PC-9 (cell line): ENCODE results near the gene PRSS57. TPM values are rescaled to one million over a fixed set of nuclear protein-coding genes. Genes with fewer than 3 reads are reported as not detected.

Source experiments
- BruUV-seq: library from RNA; stranded (reverse); fragments of 400-500 nt; replicated peaks from 2 replicates; lab custom pipeline; 2021; lab: Mats Ljungman, UMichigan
- CTCF ChIA-PET: fragments of 300-600 bp; sonication (Branson Sonifier 250); formaldehyde crosslinking; loops from one replicate; lab custom pipeline; 2022; ENCODE audit warnings: antibody characterized with exemption; lab: Charles Lee
- POLR2A ChIA-PET: fragments of 300-600 bp; sonication (Branson Sonifier 250); formaldehyde crosslinking; loops from one replicate; lab custom pipeline; 2022; ENCODE audit warnings: antibody characterized with exemption; ENCODE audit not compliant: unreplicated experiment; lab: Charles Lee
- DNase-seq, 2 experiments: peaks; one replicate each; pipeline versions ENCODE4 v3.0.0 to v3.0.0-alpha.2; 2015 to 2022; ENCODE audit warnings: mixed read lengths in 1 of 2
- H2AFZ ChIP-seq: fragments of 200-600 bp; sonication (generic); 2 replicates; pipeline ENCODE4 v1.8.1; 2017; ENCODE audit warnings: antibody characterized with exemption
- H3F3A ChIP-seq: fragments of 200-600 bp; sonication (generic); 2 replicates; pipeline ENCODE4 v1.8.1; 2017; ENCODE audit warnings: antibody characterized with exemption, mild to moderate bottlenecking, low read depth; ENCODE audit not compliant: insufficient read depth
- H3K27ac ChIP-seq: fragments of 200-600 bp; sonication (generic); 2 replicates; pipeline ENCODE4 v1.6.1; 2016; ENCODE audit warnings: mixed run types
- H3K27me3 ChIP-seq: fragments of 200-600 bp; sonication (generic); 2 replicates; pipeline ENCODE4 v1.6.1; 2016; ENCODE audit warnings: low read depth, mixed run types; ENCODE audit not compliant: insufficient read depth
- H3K36me3 ChIP-seq: fragments of 200-600 bp; sonication (generic); 2 replicates; pipeline ENCODE4 v1.6.1; 2016; ENCODE audit warnings: low read depth, mixed run types
- H3K4me1 ChIP-seq: fragments of 200-600 bp; sonication (generic); replicated peaks from 2 replicates; pipeline ENCODE4 v1.6.1; 2016; ENCODE audit warnings: mixed run types; ENCODE audit not compliant: insufficient read depth
- H3K4me2 ChIP-seq: fragments of 200-600 bp; sonication (generic); 2 replicates; pipeline ENCODE4 v1.6.1; 2017; ENCODE audit warnings: mixed run types
- H3K4me3 ChIP-seq: fragments of 200-600 bp; sonication (generic); 2 replicates; pipeline ENCODE4 v1.6.1; 2016; ENCODE audit warnings: mixed run types
- H3K79me2 ChIP-seq: fragments of 200-600 bp; sonication (generic); 2 replicates; pipeline ENCODE4 v1.6.1; 2017; ENCODE audit warnings: low read depth, mixed run types
- H3K9me2 ChIP-seq: fragments of 200-600 bp; sonication (generic); 2 replicates; pipeline ENCODE4 v1.8.1; 2017; ENCODE audit warnings: mild to moderate bottlenecking; ENCODE audit not compliant: insufficient read depth
- H3K9me3 ChIP-seq: fragments of 200-600 bp; sonication (generic); 2 replicates; pipeline ENCODE4 v1.8.1; 2016; ENCODE audit warnings: low read depth; ENCODE audit not compliant: insufficient read depth
- H4K20me1 ChIP-seq: fragments of 200-600 bp; sonication (generic); 2 replicates; pipeline ENCODE4 v1.8.1; 2017; ENCODE audit not compliant: insufficient read depth
- CTCF ChIP-seq: fragments of 200-600 bp; sonication (generic); conservative IDR thresholded peaks from 2 replicates; pipeline ENCODE4 v1.6.1; 2017; ENCODE audit warnings: mixed run types, antibody characterized with exemption, mild to moderate bottlenecking, moderate library complexity
- EZH2 ChIP-seq: fragments of 200-600 bp; sonication (generic); IDR thresholded peaks from 2 replicates; pipeline ENCODE4 v1.8.0; 2017; ENCODE audit warnings: antibody characterized with exemption, low read depth
- intact Hi-C: fragments of 100-400 bp; cut with micrococcal nuclease; formaldehyde crosslinking; loops from one replicate; pipeline ENCODE4 v1.10.0; 2022; ENCODE audit not compliant: unreplicated experiment
- total RNA-seq: library from RNA; stranded (reverse); gene quantifications from 2 replicates; pipeline ENCODE4 v1.2.3, GENCODE V29; 2021

The PRSS57 gene
- total RNA-seq, 1 experiment from 2014 or later: not detected

GRCh38 chr19:738509-739128 lies 43.4 kb upstream of the PRSS57 start:
- H3K36me3 ChIP-seq: no peaks in the 10 kb centered on the region
- peaks cover 10% of the 10 kb centered on the region; the same call in 1 of the 2 replicates for H3F3A ChIP-seq
- no peaks in the 10 kb centered on the region for H3K9me2 ChIP-seq
- no TSS peak for BruUV-seq
- TF ChIP-seq CTCF: no peak
- TF ChIP-seq EZH2: no peak
- no peak overlapping the region for H3K27ac ChIP-seq
- ChIA-PET POLR2A (interaction anchor here (0.6 kb wide), 1 partner anchor 13 kb away, joined by 3 read pairs; the partner anchor contains the start of gene MISP), CTCF (no interaction called here)
- H2AFZ ChIP-seq: no peak overlapping the region
- no peak overlapping the region for H3K4me2 ChIP-seq
- H3K27me3 ChIP-seq: no peaks in the 10 kb centered on the region
- DNase-seq: no peak
- H4K20me1 ChIP-seq: no peaks in the 10 kb centered on the region
- H3K4me1 ChIP-seq: no peaks in the 10 kb centered on the region
- H3K9me3 ChIP-seq: no peaks in the 10 kb centered on the region
- H3K79me2 ChIP-seq: no peaks in the 10 kb centered on the region
- intact Hi-C loops: no loop called here
- no peak overlapping the region for H3K4me3 ChIP-seq

- ChIA-PET POLR2A (no interaction called here), CTCF (no interaction called here)
- Histone ChIP-seq H4K20me1 (no peaks in the 10 kb centered on the region), H3K27me3 (no peaks in the 10 kb centered on the region), H3K27ac (no peak overlapping the region), H2AFZ (no peak overlapping the region), H3K79me2 (no peaks in the 10 kb centered on the region), H3K4me1 (no peaks in the 10 kb centered on the region), H3K9me3 (no peaks in the 10 kb centered on the region), H3K36me3 (no peaks in the 10 kb centered on the region), H3F3A (peaks cover 7% of the 10 kb centered on the region; the same call in 1 of the 2 replicates), H3K4me2 (no peak overlapping the region), H3K4me3 (no peak overlapping the region), H3K9me2 (no peaks in the 10 kb centered on the region)
- BruUV-seq: no TSS peak
- TF ChIP-seq EZH2 (no peak), CTCF (peak; percentile 72)
- DNase-seq: peak in 1 of 2 experiments; percentile 51
- intact Hi-C loops: no loop called here
These were observed 42.4 kb upstream of the PRSS57 start for GRCh38 chr19:737591-738093.

- TF ChIP-seq EZH2 (no peak), CTCF (no peak)
- no peak for DNase-seq
- Histone ChIP-seq H4K20me1 (no peaks in the 10 kb centered on the region), H3K36me3 (no peaks in the 10 kb centered on the region), H3K27me3 (no peaks in the 10 kb centered on the region), H3K4me2 (no peak overlapping the region), H3K9me2 (no peaks in the 10 kb centered on the region), H3K79me2 (no peaks in the 10 kb centered on the region), H3K4me1 (no peaks in the 10 kb centered on the region), H2AFZ (no peak overlapping the region), H3F3A (peaks cover 17% of the 10 kb centered on the region; the same call in 1 of the 2 replicates), H3K4me3 (no peak overlapping the region), H3K27ac (no peak overlapping the region), H3K9me3 (no peaks in the 10 kb centered on the region)
- intact Hi-C loops: no loop called here
- no TSS peak for BruUV-seq
- CTCF ChIA-PET: no interaction called here
- POLR2A ChIA-PET: no interaction called here
These were observed 40.9 kb upstream of the PRSS57 start for GRCh38 chr19:736125-736524.
